DMS114 treated with DMSO at 0.1 percent for 48 hours (cell line): ENCODE measurements around the gene SUSD3.
"Not testable (repeated sequence)": the region's sequence is repeated elsewhere in the genome, so short reads cannot be mapped to it uniquely, and the experiment has no call there.

Experiments used
- DNase-seq: peaks from one replicate; lab custom pipeline; 2025; ENCODE audit not compliant: unreplicated experiment; lab: John Stamatoyannopoulos, UW

The SUSD3 gene

DNA sequence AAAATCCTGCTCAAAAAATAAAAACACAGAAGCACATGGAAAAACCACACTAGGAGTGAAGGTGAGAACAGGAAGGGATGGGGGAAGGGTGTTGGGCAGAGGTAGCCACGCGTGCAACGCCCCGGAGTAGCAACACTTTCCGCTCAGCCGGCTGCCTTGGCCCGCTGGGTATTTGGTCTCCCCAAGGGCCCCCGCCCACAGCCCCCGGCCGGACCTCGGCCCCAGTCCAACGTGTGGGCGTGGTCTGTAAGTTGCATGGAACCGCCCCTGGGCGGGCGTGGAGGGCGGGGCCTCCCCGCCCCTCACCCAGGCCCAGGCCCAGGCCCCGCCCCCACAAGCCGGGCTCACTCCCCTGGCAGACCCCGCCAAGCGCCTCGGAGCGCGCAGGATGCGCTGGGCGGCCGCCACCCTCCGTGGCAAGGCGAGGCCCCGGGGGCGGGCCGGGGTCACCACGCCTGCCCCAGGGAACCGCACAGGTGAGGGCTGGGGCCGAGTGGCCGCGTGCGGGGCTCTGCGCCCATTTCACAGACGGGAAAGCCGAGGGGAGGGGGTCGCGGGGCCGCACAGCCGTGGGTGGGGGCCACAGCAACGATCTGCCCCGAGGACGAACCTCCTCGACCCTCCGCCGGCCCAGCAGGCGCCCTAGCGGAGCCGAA is at the start of gene SUSD3:
SUSD3 (plus strand) TSS at position 347 of the 656 bp plus-strand sequence; CDS start at position 389, 42 bp downstream.
- no peak for DNase-seq

- no peak for DNase-seq
Observed at GRCh38 chr9:93009337-93010015, 49.0 kb upstream of the SUSD3 start.

GRCh38 chr9:93010056-93010455 is 48.4 kb upstream of the SUSD3 start:
- DNase-seq, result no peak

DNA sequence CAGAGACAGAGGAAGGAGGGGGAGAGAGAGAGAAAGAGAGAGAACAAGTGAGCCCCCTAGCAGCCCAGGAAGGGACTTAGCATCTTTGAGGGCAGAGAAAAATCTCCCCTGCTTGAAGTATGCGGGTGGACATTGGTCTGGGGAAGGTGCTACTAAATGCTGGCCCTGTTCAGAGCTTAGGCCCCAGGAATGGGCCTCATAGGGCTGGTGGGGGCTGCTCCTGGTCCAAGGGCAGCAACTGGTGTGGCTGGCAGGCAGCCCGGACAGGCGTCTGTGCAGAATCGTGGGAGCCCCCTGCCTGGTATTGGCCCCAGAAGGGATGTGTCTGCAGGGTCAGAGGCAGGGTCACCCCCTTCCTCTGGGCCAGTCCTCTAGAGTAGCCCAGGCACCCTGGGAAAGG is 47.8 kb upstream of the SUSD3 start:
- DNase-seq, result no peak

- DNase-seq, result no peak
Observed at GRCh38 chr9:93011114-93011513, 47.4 kb upstream of the SUSD3 start.

GRCh38 chr9:93012963-93013855 is 45.3 kb upstream of the SUSD3 start:
- no peak for DNase-seq

DNA sequence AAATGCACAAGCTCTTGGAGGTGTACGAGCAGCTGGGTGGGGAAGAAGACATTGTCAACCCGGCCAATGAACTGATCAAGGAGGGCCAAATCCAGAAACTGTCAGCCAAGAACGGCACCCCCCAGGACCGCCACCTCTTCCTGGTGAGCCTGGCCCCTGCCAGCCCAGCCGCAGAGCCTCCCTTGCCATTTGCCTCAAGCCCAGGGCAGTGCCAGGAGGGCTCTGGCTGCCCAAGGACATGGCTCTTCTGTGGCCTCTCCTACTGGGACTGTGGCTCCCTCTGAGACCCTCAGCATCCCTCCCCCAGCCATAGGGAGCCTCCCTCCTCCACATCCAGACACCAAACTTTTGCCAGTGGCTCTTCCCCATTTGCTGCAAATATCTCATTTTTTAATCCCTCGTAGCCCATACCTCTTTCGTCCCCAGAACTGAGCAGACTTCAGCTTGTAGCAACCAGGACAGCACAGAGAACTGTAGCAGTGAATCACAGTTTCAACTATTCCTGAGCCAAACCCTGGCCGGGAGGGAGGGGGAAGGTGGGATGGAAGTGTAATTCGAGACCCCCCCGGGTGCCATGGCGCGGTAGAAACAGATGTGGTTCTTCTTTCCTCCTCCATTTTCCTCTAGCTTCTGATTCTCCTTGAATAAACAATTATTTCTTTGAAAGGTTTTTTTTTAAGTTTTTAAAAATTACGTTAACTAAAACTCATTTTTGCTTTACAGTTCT is 44.5 kb upstream of the SUSD3 start:
- no peak for DNase-seq

- not testable (repeated sequence) for DNase-seq
Observed at GRCh38 chr9:93015190-93015589, 43.3 kb upstream of the SUSD3 start.

- no peak for DNase-seq
Observed at GRCh38 chr9:93017621-93018020, 40.9 kb upstream of the SUSD3 start.

GRCh38 chr9:93020151-93020550 is 38.4 kb upstream of the SUSD3 start:
- DNase-seq, result no peak

DNA sequence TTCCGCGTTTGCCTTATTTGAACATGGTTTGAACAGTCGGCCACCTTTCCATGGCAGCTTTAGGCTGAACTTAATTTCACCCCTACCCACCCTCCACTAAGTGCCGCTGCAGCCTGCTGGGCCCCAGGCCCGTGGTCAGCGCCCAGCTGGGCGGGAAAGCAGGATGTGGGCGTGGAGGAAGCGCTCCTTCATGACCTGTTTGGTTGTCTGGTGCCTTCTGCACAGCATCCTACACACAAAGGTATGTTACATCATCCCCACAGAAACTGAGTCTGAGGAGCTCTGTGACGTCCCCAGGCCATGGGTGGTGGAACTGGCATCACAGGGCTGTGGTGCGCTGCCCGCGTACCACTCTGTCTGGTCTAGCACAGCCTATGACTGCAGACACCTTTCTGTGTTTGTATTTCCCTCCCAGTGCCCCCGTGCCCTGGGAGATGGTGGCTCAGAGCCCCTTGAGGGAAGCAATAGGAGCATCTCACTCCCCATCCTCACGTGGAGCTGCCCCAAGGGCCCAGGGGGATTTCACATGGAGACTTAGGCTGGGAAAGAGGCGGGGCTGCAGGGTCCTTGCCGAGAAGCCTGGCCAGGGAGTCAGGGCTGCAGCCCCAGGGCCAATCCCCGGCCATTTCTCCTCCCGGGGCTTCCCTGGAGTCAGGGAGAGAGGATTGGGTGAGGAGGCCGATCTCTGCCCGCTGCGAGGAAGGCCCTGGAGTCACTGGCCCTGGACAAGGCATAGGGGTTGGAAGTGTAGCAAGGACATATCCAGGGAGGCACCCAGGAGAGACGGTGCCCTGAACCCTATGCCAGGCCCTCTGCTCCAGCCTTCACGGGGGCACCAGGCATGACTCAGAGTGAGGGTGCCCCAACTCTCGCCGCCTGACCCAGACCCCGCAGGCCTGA is 37.5 kb upstream of the SUSD3 start:
- DNase-seq, result no peak

GRCh38 chr9:93022066-93022465 is 36.4 kb upstream of the SUSD3 start:
- no peak for DNase-seq

GRCh38 chr9:93022721-93023520 is 35.6 kb upstream of the SUSD3 start:
- no peak for DNase-seq

DNA sequence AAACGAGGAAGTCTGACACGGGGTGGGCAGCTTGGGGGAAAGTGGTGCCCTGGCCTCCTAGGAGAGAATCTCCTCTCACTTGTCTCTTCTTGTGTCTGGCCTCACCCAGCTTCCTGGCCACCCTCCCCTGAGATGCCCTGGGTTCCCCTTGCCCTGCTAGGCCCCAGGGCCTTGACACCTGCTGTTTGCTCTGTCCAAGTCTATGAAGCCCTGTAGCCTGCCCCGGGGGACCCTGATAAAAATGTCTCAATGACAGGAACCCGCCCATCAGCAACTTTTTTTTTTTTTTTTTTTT is 35.0 kb upstream of the SUSD3 start:
- DNase-seq, result no peak

DNA sequence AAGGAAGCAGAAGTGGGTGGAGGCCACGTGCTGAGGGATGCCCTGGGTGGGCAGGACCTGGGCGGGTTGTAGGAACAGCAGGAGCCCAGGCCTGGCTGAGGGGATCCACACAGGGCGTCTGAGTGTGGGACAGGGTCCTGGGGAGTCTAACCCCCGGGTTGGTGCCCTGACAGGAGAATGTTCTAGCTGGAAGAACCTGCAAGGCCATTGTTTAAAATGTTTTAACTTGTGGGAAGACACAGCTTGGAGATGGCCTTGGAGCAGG is 33.9 kb upstream of the SUSD3 start:
- DNase-seq, result no peak

DNA sequence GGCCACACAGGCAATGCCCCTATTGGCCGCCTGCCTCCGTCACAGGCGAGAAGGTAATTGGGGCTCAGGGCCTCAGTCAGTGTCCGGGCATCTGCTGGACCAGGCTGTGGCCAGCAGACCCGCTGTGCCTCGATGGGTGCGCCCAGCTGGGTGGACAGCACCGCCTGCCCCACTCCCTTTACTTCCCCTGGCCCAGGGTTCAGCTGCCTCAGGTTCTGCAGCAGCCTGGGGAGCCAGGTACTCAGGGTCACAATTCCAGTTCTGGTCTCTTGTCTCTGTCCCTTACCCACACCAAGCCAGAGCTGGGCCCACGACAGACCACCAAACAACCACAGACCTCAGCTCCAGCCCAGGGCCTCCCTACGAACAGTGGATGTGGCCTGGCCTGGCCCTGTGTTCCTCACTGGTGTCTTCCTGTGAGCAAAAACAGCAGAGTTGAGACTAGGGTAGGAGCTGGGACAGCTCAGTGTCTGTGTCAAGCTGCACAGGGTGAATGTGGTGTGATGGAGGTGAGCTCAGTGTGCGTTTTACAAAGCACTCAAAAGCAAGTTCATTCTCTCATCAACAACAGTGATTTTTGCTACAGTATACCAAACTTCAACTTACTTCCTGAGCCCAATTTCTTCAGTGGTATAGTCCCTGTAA is 33.4 kb upstream of the SUSD3 start:
- DNase-seq, result no peak

DNA sequence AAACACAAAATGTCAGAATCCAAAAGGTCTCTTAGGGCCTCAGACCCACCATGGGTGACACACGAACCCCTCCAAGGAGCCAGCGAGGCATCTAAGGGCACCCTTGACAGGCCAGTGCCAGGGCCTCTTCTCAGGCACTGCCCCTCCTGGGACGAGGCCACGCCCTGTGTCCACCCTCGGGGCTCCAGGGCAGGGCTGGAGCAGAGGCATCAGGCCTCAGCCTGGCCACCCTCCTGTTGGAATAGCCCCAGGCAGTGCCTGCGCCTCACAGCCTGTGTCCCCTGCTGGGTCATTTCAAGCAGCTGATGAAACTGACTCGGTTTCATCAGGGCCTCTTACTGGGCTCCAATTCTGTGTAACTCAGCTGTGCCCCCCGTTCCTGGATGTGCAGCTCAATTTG is 32.8 kb upstream of the SUSD3 start:
- no peak for DNase-seq

GRCh38 chr9:93026640-93027039 is 31.9 kb upstream of the SUSD3 start:
- no peak for DNase-seq

- no peak for DNase-seq
Observed at GRCh38 chr9:93027750-93028149, 30.8 kb upstream of the SUSD3 start.
